ENCODE results near the gene DNASE2.

DNASE2 gene

DNA sequence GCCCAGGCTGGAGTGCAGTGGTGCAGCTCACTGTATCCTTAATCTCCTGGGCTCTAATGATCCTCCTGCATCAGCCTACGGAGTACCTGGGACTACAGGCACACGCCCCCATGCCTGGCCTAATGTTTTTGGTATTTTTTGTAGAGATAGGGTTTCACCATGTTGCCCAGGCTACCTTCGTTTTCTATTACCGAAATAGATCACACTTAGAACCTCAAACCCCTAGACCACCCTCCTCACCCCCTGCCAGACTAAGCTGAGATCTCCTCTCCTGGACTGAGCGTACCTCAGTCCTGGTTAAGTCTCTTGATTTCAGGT, 5.4 kb upstream of the DNASE2 start:
- no peak for DNase-seq

- no peak for DNase-seq
Observed at GRCh38 chr19:12885749-12886650, 4.8 kb upstream of the DNASE2 start.

GRCh38 chr19:12884926-12885748, 3.9 kb upstream of the DNASE2 start:
- DNase-seq, result peak; percentile 72

GRCh38 chr19:12884627-12884925, 3.3 kb upstream of the DNASE2 start:
- no peak for DNase-seq

GRCh38 chr19:12884202-12884601, 3.0 kb upstream of the DNASE2 start:
- no peak for DNase-seq

DNA sequence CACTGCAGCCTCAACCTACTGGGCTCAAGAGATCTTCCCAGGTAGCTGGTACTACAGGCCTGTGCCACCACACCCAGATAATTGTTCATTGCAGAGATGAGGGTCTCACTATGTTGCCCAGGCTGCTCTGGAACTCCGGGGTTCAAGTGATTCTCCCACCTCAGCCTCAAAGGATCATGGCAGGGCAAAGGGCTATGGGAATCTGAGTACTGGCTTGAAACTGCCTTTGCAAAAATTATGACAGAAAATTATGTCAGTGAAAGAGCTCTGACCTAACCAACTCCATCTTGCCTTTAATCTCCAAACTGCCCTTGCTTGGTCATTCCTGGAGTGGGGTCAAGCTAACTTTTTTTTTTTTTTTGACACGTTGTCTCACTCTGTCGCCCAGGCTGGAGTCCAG, 1.3 kb upstream of the DNASE2 start:
- DNase-seq, result no peak

GRCh38 chr19:12880551-12881171, 588 bp downstream of the DNASE2 start:
- peak; percentile 69 for DNase-seq

- no peak for DNase-seq
Observed at GRCh38 chr19:12875086-12875485, 6.2 kb downstream of the DNASE2 start.

GRCh38 chr19:12873891-12874745, 7.1 kb downstream of the DNASE2 start:
- no peak for DNase-seq

DNA sequence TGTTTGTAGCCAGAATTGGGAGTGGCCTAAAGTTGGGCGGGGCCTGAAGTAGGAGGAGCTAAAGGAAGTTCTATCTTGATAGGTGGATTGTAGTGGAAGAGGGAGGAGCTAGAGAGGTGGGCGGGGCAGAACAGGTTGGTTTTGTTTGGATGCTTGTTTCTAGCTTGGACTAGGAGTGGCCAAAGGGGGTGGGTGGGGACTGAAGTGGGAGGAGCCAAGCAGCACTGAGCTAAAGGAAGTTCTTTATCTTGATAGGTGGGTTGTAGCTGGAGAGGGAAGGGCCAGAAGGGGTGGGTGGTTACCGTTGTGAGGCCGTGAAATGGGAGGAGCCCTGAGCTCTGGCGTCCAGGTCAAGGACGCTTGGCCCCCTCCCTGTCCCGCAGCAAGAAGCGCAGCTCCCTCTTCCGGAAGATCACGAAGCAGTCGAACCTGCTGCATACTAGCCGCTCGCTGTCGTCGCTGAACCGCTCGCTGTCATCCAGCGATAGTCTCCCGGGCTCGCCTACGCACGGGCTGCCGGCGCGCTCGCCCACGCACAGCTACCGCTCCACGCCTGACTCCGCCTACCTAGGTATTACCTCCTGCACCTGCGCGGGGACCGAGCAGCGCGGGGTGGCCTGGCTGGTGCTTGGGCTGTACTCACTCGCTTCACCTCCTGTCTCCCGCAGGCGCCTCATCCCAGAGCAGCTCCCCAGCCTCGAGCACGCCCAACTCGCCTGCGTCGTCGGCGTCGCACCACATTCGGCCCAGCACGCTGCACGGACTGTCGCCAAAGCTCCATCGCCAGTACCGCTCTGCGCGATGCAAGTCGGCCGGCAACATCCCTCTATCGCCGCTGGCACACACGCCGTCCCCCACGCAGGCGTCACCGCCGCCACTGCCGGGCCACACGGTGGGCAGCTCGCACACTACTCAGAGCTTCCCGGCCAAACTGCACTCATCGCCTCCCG, 8.0 kb downstream of the DNASE2 start:
- DNase-seq, result no peak

- DNase-seq, result no peak
Observed at GRCh38 chr19:12872255-12872654, 9.0 kb downstream of the DNASE2 start.

DNA sequence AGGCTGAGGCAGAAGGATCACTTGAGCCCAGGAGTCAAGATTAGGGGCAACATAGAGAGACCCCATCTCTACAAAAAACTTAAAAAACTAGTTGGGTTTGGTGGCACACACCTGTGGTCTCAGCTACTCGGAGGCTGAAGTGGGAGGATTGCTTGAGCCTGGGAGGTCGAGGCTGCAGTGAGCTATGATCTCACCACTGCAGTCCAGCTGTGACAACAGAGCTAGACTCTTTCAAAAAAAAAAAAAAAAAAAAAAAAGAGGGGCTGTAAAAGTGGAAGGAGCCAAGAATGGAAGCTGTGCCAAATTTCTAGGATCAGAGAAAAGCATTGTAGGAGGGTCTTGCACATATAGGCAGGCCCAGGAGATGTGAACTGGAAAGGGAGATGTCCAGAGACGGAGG, 9.6 kb downstream of the DNASE2 start:
- DNase-seq, result no peak

GRCh38 chr19:12868540-12869112, 12.6 kb downstream of the DNASE2 start:
- DNase-seq, result no peak

DNA sequence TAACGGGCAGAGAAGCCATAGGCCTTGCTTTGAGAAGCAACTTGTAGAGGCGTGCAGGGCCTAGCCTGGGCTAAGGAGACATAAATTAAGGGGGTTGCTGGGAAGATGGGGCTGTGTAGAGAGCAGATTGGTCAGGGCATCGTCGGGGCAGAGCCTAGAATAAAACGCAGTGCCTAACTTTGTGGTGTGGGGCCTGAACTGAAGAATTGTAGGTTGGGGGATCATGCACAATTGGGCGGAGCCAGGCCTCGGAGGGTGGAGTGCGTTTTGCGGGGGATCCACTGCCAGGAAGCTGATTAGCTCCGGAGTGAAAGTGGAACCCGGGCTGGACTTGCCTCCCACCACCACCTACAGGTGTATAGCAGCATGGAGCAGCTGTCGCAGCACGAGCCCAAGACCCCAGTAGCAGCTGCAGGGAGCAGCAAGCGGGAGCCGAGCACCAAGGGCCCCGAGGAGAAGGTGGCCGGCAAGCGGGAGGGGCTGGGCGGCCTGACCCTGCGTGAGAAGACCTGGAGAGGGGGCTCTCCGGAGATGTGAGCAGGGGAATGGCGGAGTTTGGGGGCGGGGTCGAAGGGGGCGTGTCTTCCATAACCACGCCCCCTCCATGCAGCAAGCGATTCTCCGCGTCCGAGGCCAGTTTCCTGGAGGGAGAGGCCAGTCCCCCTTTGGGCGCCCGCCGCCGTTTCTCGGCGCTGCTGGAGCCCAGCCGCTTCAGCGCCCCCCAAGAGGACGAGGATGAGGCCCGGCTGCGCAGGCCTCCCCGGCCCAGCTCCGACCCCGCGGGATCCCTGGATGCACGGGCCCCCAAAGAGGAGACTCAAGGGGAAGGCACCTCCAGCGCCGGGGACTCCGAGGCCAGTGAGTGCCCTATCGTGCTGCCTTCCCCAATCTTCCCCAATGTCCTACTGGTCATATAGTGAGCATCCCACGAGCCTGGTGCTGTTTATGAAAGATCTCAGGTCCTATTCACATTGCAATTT, 13.8 kb downstream of the DNASE2 start:
- DNase-seq, result peak; percentile 91

- no peak for DNase-seq
Observed at GRCh38 chr19:12866416-12867119, 14.7 kb downstream of the DNASE2 start.

DNA sequence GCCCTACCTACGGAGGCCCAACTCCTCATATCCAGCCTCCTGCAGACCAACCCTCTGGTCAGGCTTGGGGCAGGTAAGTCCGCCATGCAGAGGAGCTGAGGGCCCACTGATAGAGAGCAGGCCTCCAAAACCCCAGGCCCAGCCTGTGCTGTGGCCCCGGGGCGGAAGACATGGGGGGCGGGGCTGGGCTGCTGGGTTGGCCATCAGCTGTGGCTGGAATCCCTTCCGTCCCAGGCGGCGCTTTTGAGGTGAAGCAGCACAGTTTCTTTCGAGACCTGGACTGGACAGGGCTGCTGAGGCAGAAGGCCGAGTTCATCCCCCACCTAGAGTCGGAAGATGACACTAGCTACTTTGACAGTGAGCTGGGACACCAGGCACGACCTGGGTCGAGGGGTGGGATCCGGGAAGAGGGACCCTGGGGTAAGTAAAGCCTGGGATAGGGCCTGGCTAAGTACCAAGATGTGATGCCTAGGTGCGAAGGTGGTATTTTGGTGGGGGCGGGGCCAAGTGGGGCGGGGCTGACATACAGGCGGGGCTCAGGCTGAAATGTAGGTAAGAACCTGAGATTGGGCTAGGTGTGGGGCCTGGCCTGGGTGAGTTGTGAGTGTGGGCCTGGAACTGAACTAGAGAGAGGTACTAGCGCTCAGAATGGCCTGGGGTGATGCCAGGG, 15.4 kb downstream of the DNASE2 start:
- DNase-seq, result no peak

DNA sequence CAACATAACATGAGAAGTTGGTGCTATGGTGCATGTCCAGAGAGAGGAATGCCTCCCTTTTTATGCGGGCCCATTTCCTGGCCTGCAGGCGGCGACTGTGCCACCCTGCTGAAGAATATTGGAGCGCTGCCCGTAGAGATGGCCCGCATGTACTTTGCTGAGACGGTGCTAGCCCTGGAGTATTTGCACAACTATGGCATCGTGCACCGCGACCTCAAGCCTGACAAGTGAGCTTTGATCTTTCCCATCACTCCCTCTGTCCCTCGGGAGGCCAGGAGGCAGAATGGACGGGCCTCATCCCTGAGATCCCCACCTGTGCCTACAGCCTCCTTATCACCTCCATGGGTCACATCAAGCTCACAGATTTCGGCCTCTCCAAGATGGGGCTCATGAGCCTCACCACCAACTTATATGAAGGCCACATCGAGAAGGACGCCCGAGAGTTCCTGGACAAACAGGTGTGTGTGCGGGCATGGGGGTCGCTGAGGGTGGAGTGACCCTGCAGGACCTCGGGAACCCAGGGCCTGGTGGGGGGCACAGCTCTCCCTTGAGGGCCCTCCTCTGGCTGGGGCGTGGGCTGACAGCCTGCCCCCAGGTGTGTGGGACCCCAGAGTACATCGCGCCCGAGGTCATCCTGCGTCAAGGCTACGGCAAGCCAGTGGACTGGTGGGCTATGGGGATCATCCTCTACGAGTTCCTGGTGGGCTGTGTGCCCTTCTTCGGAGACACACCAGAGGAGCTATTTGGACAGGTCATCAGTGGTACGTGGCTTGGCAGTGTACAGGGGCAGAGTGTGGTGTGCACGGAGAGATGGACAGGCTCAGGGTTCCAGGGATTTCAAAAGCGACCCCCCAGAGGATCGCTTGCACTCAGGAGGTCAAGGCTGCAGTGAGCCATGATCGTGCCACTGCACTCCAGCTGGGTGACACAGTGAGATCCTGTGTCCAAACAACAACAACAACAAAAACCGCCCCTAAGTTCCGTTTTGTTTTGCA, 16.2 kb downstream of the DNASE2 start:
- no peak for DNase-seq

GRCh38 chr19:12864143-12864542, 17.1 kb downstream of the DNASE2 start:
- DNase-seq, result no peak
